ENCODE results near the gene FRMD4A. TPM values are rescaled to one million over a fixed set of nuclear protein-coding genes. Genes with fewer than 3 reads are reported as not detected.

The FRMD4A gene
- total RNA-seq, 4 donors from 2014 or later = 4.4 to 7.1 (median 5.2) TPM

GRCh38 chr10:13920031-13920430, 410.7 kb downstream of the FRMD4A start:
- Histone ChIP-seq H3K27ac (no peak overlapping the region), H3K27me3 (no peaks in the 10 kb centered on the region), H3K36me3 (no peaks in the 10 kb centered on the region), H3K4me1 (no peaks in the 10 kb centered on the region), H3K4me3 (no peak overlapping the region), H3K9me3 (no peaks in the 10 kb centered on the region)
- TF ChIP-seq POLR2A (IDR thresholded peaks at IDR 0.05) = no peak
- TF ChIP-seq CTCF (IDR thresholded peaks at IDR 0.05 in 4 of 5, conservative IDR thresholded peaks at IDR 0.05 in 1 of 5) = no peak
- in situ Hi-C loops (cut with MboI; ENCODE audit: low sequenced_read_pairs in 4 of 4) (no loop called here), intact Hi-C loops (cut with DNase I; ENCODE audit: low total_unique reads) (no loop called here)
- DNase-seq (no peak), ATAC-seq (no peak)

GRCh38 chr10:13917791-13918190, 412.9 kb downstream of the FRMD4A start:
- no peaks in the 10 kb centered on the region for H3K36me3 ChIP-seq
- no peak for ATAC-seq
- no peak for TF ChIP-seq POLR2A (IDR thresholded peaks at IDR 0.05)
- no peaks in the 10 kb centered on the region for H3K9me3 ChIP-seq
- no peaks in the 10 kb centered on the region for H3K4me1 ChIP-seq
- no peaks in the 10 kb centered on the region for H3K27me3 ChIP-seq
- no peak for DNase-seq
- no peak overlapping the region for H3K4me3 ChIP-seq
- in situ Hi-C loops (cut with MboI; ENCODE audit: low sequenced_read_pairs in 4 of 4) = no loop called here
- no peak overlapping the region for H3K27ac ChIP-seq
- intact Hi-C loops (cut with DNase I; ENCODE audit: low total_unique reads) = no loop called here

GRCh38 chr10:13916384-13916947, 414.3 kb downstream of the FRMD4A start:
- TF ChIP-seq CTCF (IDR thresholded peaks at IDR 0.05 in 4 of 5, conservative IDR thresholded peaks at IDR 0.05 in 1 of 5) (no peak), POLR2A (IDR thresholded peaks at IDR 0.05) (no peak)
- Histone ChIP-seq H3K36me3 (no peaks in the 10 kb centered on the region), H3K27me3 (no peaks in the 10 kb centered on the region), H3K4me3 (no peak overlapping the region), H3K27ac (no peak overlapping the region), H3K4me1 (no peaks in the 10 kb centered on the region), H3K9me3 (no peaks in the 10 kb centered on the region)
- in situ Hi-C loops (cut with MboI; ENCODE audit: low sequenced_read_pairs in 4 of 4) = no loop called here
- DNase-seq = no peak
- intact Hi-C loops (cut with DNase I; ENCODE audit: low total_unique reads) = no loop called here
- no peak for ATAC-seq

- no peaks in the 10 kb centered on the region for H3K36me3 ChIP-seq
- TF ChIP-seq CTCF (IDR thresholded peaks at IDR 0.05 in 4 of 5, conservative IDR thresholded peaks at IDR 0.05 in 1 of 5) (no peak), POLR2A (IDR thresholded peaks at IDR 0.05) (no peak)
- ATAC-seq (peak; percentile 30 to 44), DNase-seq (no peak)
- H3K9me3 ChIP-seq = no peaks in the 10 kb centered on the region
- in situ Hi-C loops (cut with MboI; ENCODE audit: low sequenced_read_pairs in 4 of 4) = no loop called here
- H3K4me3 ChIP-seq = no peak overlapping the region
- H3K4me1 ChIP-seq = no peaks in the 10 kb centered on the region
- H3K27ac ChIP-seq = no peak overlapping the region
- no peaks in the 10 kb centered on the region for H3K27me3 ChIP-seq
- intact Hi-C loops (cut with DNase I; ENCODE audit: low total_unique reads) = no loop called here
Observed at GRCh38 chr10:13915710-13916109, 415.0 kb downstream of the FRMD4A start.

- no peaks in the 10 kb centered on the region for H3K9me3 ChIP-seq
- TF ChIP-seq CTCF (IDR thresholded peaks at IDR 0.05 in 4 of 5, conservative IDR thresholded peaks at IDR 0.05 in 1 of 5) = no peak
- TF ChIP-seq POLR2A (IDR thresholded peaks at IDR 0.05) = no peak
- ATAC-seq = no peak
- no peaks in the 10 kb centered on the region for H3K27me3 ChIP-seq
- no peaks in the 10 kb centered on the region for H3K36me3 ChIP-seq
- in situ Hi-C loops (cut with MboI; ENCODE audit: low sequenced_read_pairs in 4 of 4) (no loop called here), intact Hi-C loops (cut with DNase I; ENCODE audit: low total_unique reads) (no loop called here)
- no peaks in the 10 kb centered on the region for H3K4me1 ChIP-seq
- no peak overlapping the region for H3K4me3 ChIP-seq
- no peak overlapping the region for H3K27ac ChIP-seq
- no peak for DNase-seq
Observed at GRCh38 chr10:13913897-13914296, 416.8 kb downstream of the FRMD4A start.
